ENCODE results near the gene PBLD.

Gene PBLD

GRCh38 chr10:68238371-68238770 lies 94.4 kb downstream of the PBLD start:
- H2BK12ac ChIP-seq (ENCODE audit: low read length in 2 of 2): no peak overlapping the region
- no peaks in the 10 kb centered on the region for H3K79me1 ChIP-seq (replicated peaks; ENCODE audit: low read length, poor library complexity, severe bottlenecking)
- WGBS: 84% methylated on average over 6 of the region's 6 CpGs
- H2BK15ac ChIP-seq (ENCODE audit: low read depth, poor library complexity, severe bottlenecking): no peak overlapping the region
- H4K91ac ChIP-seq (ENCODE audit: low read length): no peak overlapping the region
- no peak overlapping the region for H3K4me3 ChIP-seq (ENCODE audit: insufficient read depth in 1 of 2, low read depth in 1 of 2, low read length in 2 of 2)
- no peaks in the 10 kb centered on the region for H3K36me3 ChIP-seq (ENCODE audit: control insufficient read depth in 1 of 2, insufficient read depth in 2 of 2, low read depth in 1 of 2, low read length in 2 of 2)
- H3K27ac ChIP-seq (ENCODE audit: low read length, poor library complexity, severe bottlenecking): no peak overlapping the region
- no peak overlapping the region for H2AFZ ChIP-seq (ENCODE audit: low read depth, low read length)
- H3K9ac ChIP-seq (ENCODE audit: low read length): no peak overlapping the region
- no peak overlapping the region for H3K4ac ChIP-seq (ENCODE audit: low read depth in 1 of 2, low read length in 2 of 2)
- no peaks in the 10 kb centered on the region for H3K9me3 ChIP-seq (ENCODE audit: control insufficient read depth, low read length)
- no peak overlapping the region for H2BK5ac ChIP-seq (ENCODE audit: low read depth, low read length, poor library complexity, severe bottlenecking)
- no peak overlapping the region for H3K14ac ChIP-seq (ENCODE audit: low read length in 2 of 2)
- H3K4me1 ChIP-seq (ENCODE audit: control insufficient read depth, insufficient read depth, low read depth, low read length): no peaks in the 10 kb centered on the region
- peaks cover 1 to 20% of the 10 kb centered on the region in 2 experiments for H3K27me3 ChIP-seq (ENCODE audit: control insufficient read depth in 1 of 2, insufficient read depth in 1 of 2, low read length in 2 of 2)
- no peak overlapping the region for H2BK120ac ChIP-seq (ENCODE audit: low read depth, low read length)
- no peak overlapping the region for H3K4me2 ChIP-seq (ENCODE audit: low read length, poor library complexity, severe bottlenecking)
- no peak for DNase-seq
- no peak overlapping the region for H3K18ac ChIP-seq (ENCODE audit: low read depth in 1 of 2, low read length in 2 of 2)
- H4K8ac ChIP-seq (ENCODE audit: low read length): no peak overlapping the region
- H3K23ac ChIP-seq (ENCODE audit: low read length in 2 of 2): no peak overlapping the region
- H2AK5ac ChIP-seq (ENCODE audit: low read length, severe bottlenecking): no peak overlapping the region

- H3K18ac ChIP-seq (ENCODE audit: low read depth in 1 of 2, low read length in 2 of 2): no peak overlapping the region
Measured at GRCh38 chr10:68237173-68237572, 95.6 kb downstream of the PBLD start.

GRCh38 chr10:68235581-68235980 lies 97.1 kb downstream of the PBLD start:
- H3K9ac ChIP-seq (ENCODE audit: low read length): no peak overlapping the region
- H2BK15ac ChIP-seq (ENCODE audit: low read depth, poor library complexity, severe bottlenecking): no peak overlapping the region
- no peak overlapping the region for H2BK12ac ChIP-seq (ENCODE audit: low read length in 2 of 2)
- no peak overlapping the region for H4K91ac ChIP-seq (ENCODE audit: low read length)
- no peak overlapping the region for H3K4me2 ChIP-seq (ENCODE audit: low read length, poor library complexity, severe bottlenecking)
- H3K36me3 ChIP-seq (ENCODE audit: control insufficient read depth in 1 of 2, insufficient read depth in 2 of 2, low read depth in 1 of 2, low read length in 2 of 2): no peaks in the 10 kb centered on the region
- H3K18ac ChIP-seq (ENCODE audit: low read depth in 1 of 2, low read length in 2 of 2): no peak overlapping the region
- H2AFZ ChIP-seq (ENCODE audit: low read depth, low read length): no peak overlapping the region
- no peak overlapping the region for H3K14ac ChIP-seq (ENCODE audit: low read length in 2 of 2)
- no peak overlapping the region for H3K4ac ChIP-seq (ENCODE audit: low read depth in 1 of 2, low read length in 2 of 2)
- no peak overlapping the region for H3K4me3 ChIP-seq (ENCODE audit: insufficient read depth in 1 of 2, low read depth in 1 of 2, low read length in 2 of 2)
- H3K23ac ChIP-seq (ENCODE audit: low read length in 2 of 2): no peak overlapping the region
- H3K9me3 ChIP-seq (ENCODE audit: control insufficient read depth, low read length): no peaks in the 10 kb centered on the region
- no peaks in the 10 kb centered on the region for H3K79me1 ChIP-seq (replicated peaks; ENCODE audit: low read length, poor library complexity, severe bottlenecking)
- no peak overlapping the region for H3K27ac ChIP-seq (ENCODE audit: low read length, poor library complexity, severe bottlenecking)
- no peak overlapping the region for H2BK5ac ChIP-seq (ENCODE audit: low read depth, low read length, poor library complexity, severe bottlenecking)
- H4K8ac ChIP-seq (ENCODE audit: low read length): no peak overlapping the region
- H3K4me1 ChIP-seq (ENCODE audit: control insufficient read depth, insufficient read depth, low read depth, low read length): peaks cover 3% of the 10 kb centered on the region
- DNase-seq: no peak
- H2AK5ac ChIP-seq (ENCODE audit: low read length, severe bottlenecking): no peak overlapping the region
- H3K27me3 ChIP-seq (ENCODE audit: control insufficient read depth in 1 of 2, insufficient read depth in 1 of 2, low read length in 2 of 2): peaks cover 6 to 28% of the 10 kb centered on the region in 2 experiments
- H2BK120ac ChIP-seq (ENCODE audit: low read depth, low read length): no peak overlapping the region

More at GRCh38 chr10:68237173-68237572, 95.6 kb downstream of the PBLD start:
- Histone ChIP-seq H3K4me1 (ENCODE audit: control insufficient read depth, insufficient read depth, low read depth, low read length) (no peaks in the 10 kb centered on the region), H4K91ac (ENCODE audit: low read length) (no peak overlapping the region), H3K4me2 (ENCODE audit: low read length, poor library complexity, severe bottlenecking) (no peak overlapping the region), H3K36me3 (ENCODE audit: control insufficient read depth in 1 of 2, insufficient read depth in 2 of 2, low read depth in 1 of 2, low read length in 2 of 2) (no peaks in the 10 kb centered on the region), H4K8ac (ENCODE audit: low read length) (no peak overlapping the region), H2AFZ (ENCODE audit: low read depth, low read length) (no peak overlapping the region), H2BK5ac (ENCODE audit: low read depth, low read length, poor library complexity, severe bottlenecking) (no peak overlapping the region), H3K27ac (ENCODE audit: low read length, poor library complexity, severe bottlenecking) (no peak overlapping the region), H2BK12ac (ENCODE audit: low read length in 2 of 2) (no peak overlapping the region), H2BK120ac (ENCODE audit: low read depth, low read length) (no peak overlapping the region), H3K27me3 (ENCODE audit: control insufficient read depth in 1 of 2, insufficient read depth in 1 of 2, low read length in 2 of 2) (peaks cover 6 to 28% of the 10 kb centered on the region in 2 experiments), H3K9me3 (ENCODE audit: control insufficient read depth, low read length) (no peaks in the 10 kb centered on the region), H2BK15ac (ENCODE audit: low read depth, poor library complexity, severe bottlenecking) (no peak overlapping the region), H2AK5ac (ENCODE audit: low read length, severe bottlenecking) (no peak overlapping the region), H3K23ac (ENCODE audit: low read length in 2 of 2) (no peak overlapping the region), H3K14ac (ENCODE audit: low read length in 2 of 2) (no peak overlapping the region), H3K4ac (ENCODE audit: low read depth in 1 of 2, low read length in 2 of 2) (no peak overlapping the region), H3K79me1 (replicated peaks; ENCODE audit: low read length, poor library complexity, severe bottlenecking) (no peaks in the 10 kb centered on the region), H3K9ac (ENCODE audit: low read length) (no peak overlapping the region), H3K4me3 (ENCODE audit: insufficient read depth in 1 of 2, low read depth in 1 of 2, low read length in 2 of 2) (no peak overlapping the region)
- WGBS: no CpG with 5 or more reads among the region's 3 CpGs
- no peak for DNase-seq

- 85% methylated on average over 2 of the region's 2 CpGs for whole genome bisulfite sequencing
Measured at GRCh38 chr10:68235111-68235510, 97.6 kb downstream of the PBLD start.

More at GRCh38 chr10:68235111-68235510, 97.6 kb downstream of the PBLD start:
- no peak overlapping the region for H3K23ac ChIP-seq (ENCODE audit: low read length in 2 of 2)
- no peaks in the 10 kb centered on the region for H3K36me3 ChIP-seq (ENCODE audit: control insufficient read depth in 1 of 2, insufficient read depth in 2 of 2, low read depth in 1 of 2, low read length in 2 of 2)
- DNase-seq: no peak
- H3K14ac ChIP-seq (ENCODE audit: low read length in 2 of 2): no peak overlapping the region
- H2AK5ac ChIP-seq (ENCODE audit: low read length, severe bottlenecking): no peak overlapping the region
- no peak overlapping the region for H2BK15ac ChIP-seq (ENCODE audit: low read depth, poor library complexity, severe bottlenecking)
- H3K18ac ChIP-seq (ENCODE audit: low read depth in 1 of 2, low read length in 2 of 2): no peak overlapping the region
- no peak overlapping the region for H2BK120ac ChIP-seq (ENCODE audit: low read depth, low read length)
- no peak overlapping the region for H3K9ac ChIP-seq (ENCODE audit: low read length)
- H3K9me3 ChIP-seq (ENCODE audit: control insufficient read depth, low read length): no peaks in the 10 kb centered on the region
- no peak overlapping the region for H3K4me2 ChIP-seq (ENCODE audit: low read length, poor library complexity, severe bottlenecking)
- no peak overlapping the region for H2BK5ac ChIP-seq (ENCODE audit: low read depth, low read length, poor library complexity, severe bottlenecking)
- no peaks in the 10 kb centered on the region for H3K79me1 ChIP-seq (replicated peaks; ENCODE audit: low read length, poor library complexity, severe bottlenecking)
- H3K4me3 ChIP-seq (ENCODE audit: insufficient read depth in 1 of 2, low read depth in 1 of 2, low read length in 2 of 2): no peak overlapping the region
- H4K8ac ChIP-seq (ENCODE audit: low read length): no peak overlapping the region
- no peak overlapping the region for H3K27ac ChIP-seq (ENCODE audit: low read length, poor library complexity, severe bottlenecking)
- peaks cover 6 to 28% of the 10 kb centered on the region in 2 experiments for H3K27me3 ChIP-seq (ENCODE audit: control insufficient read depth in 1 of 2, insufficient read depth in 1 of 2, low read length in 2 of 2)
- no peak overlapping the region for H2AFZ ChIP-seq (ENCODE audit: low read depth, low read length)
- H3K4me1 ChIP-seq (ENCODE audit: control insufficient read depth, insufficient read depth, low read depth, low read length): peaks cover 3% of the 10 kb centered on the region
- H3K4ac ChIP-seq (ENCODE audit: low read depth in 1 of 2, low read length in 2 of 2): no peak overlapping the region
- no peak overlapping the region for H2BK12ac ChIP-seq (ENCODE audit: low read length in 2 of 2)
- H4K91ac ChIP-seq (ENCODE audit: low read length): no peak overlapping the region

All from mesenchymal stem cell (in vitro differentiated cells and primary cell).